BLaER1 (cell line): Measurements from ENCODE around the gene ZAP70.
A peak's percentile ranks its signal among the peaks of the same experiment; 100 is the strongest.

Experiments
- H3K27ac ChIP-seq: shearing (Covaris generic); formaldehyde crosslinking; 2 replicates; pipeline ENCODE4 v1.8.1; 2022
- H3K27me3 ChIP-seq: shearing (Covaris generic); formaldehyde crosslinking; 2 replicates; pipeline ENCODE4 v1.8.1; 2022
- H3K36me3 ChIP-seq: shearing (Covaris generic); formaldehyde crosslinking; 2 replicates; pipeline ENCODE4 v1.8.1; 2022
- H3K4me1 ChIP-seq: shearing (Covaris generic); formaldehyde crosslinking; 2 replicates; pipeline ENCODE4 v1.8.1; 2022
- H3K4me2 ChIP-seq: shearing (Covaris generic); formaldehyde crosslinking; 2 replicates; pipeline ENCODE4 v1.8.1; 2022
- H3K4me3 ChIP-seq: shearing (Covaris generic); formaldehyde crosslinking; 2 replicates; pipeline ENCODE4 v1.8.1; 2022
- H3K9ac ChIP-seq: shearing (Covaris generic); formaldehyde crosslinking; 2 replicates; pipeline ENCODE4 v1.8.1; 2022
- H3K9me3 ChIP-seq: shearing (Covaris generic); formaldehyde crosslinking; 2 replicates; pipeline ENCODE4 v1.8.1; 2022
- H4K20me1 ChIP-seq: shearing (Covaris generic); formaldehyde crosslinking; 2 replicates; pipeline ENCODE4 v1.8.1; 2022
- Cebpa-rat ChIP-seq: shearing (Covaris generic); IDR thresholded peaks from 2 replicates; pipeline ENCODE4 v1.8.1; 2022

ZAP70 gene

GRCh38 chr2:97745474-97746174, 32.2 kb downstream of the ZAP70 start:
- peaks cover 22% of the 10 kb centered on the region for H3K36me3 ChIP-seq
- H3K4me2 ChIP-seq, result peak overlapping the region; percentile 72
- H4K20me1 ChIP-seq, result no peaks in the 10 kb centered on the region
- H3K27ac ChIP-seq, result no peak overlapping the region
- H3K4me3 ChIP-seq, result no peak overlapping the region
- no peak overlapping the region for H3K9ac ChIP-seq
- no peak for TF ChIP-seq Cebpa-rat
- H3K27me3 ChIP-seq, result no peaks in the 10 kb centered on the region
- H3K9me3 ChIP-seq, result no peaks in the 10 kb centered on the region
- peaks cover 78% of the 10 kb centered on the region for H3K4me1 ChIP-seq

- Histone ChIP-seq H3K27ac (no peak overlapping the region; the same call in 1 of the 2 replicates), H3K27me3 (no peaks in the 10 kb centered on the region), H3K36me3 (peaks cover 5% of the 10 kb centered on the region; the same call in 1 of the 2 replicates), H3K4me3 (no peak overlapping the region), H3K9ac (no peak overlapping the region), H3K4me2 (peak overlapping the region; percentile 72), H4K20me1 (no peaks in the 10 kb centered on the region), H3K9me3 (no peaks in the 10 kb centered on the region), H3K4me1 (peaks cover 84% of the 10 kb centered on the region)
- no peak for TF ChIP-seq Cebpa-rat
Observed at GRCh38 chr2:97747285-97747684, 33.9 kb downstream of the ZAP70 start.

- H3K9me3 ChIP-seq, result no peaks in the 10 kb centered on the region
- no peaks in the 10 kb centered on the region for H3K27me3 ChIP-seq
- H3K27ac ChIP-seq, result peak overlapping the region; percentile 75
- 0 out of 2 replicates have a peak, but pooled peaks cover 1% of the 10 kb centered on the region for H3K36me3 ChIP-seq
- peaks cover 84% of the 10 kb centered on the region for H3K4me1 ChIP-seq
- H3K4me2 ChIP-seq, result peak overlapping the region; percentile 72
- H3K9ac ChIP-seq, result peak overlapping the region; percentile 67; the same call in 1 of the 2 replicates
- H3K4me3 ChIP-seq, result peak overlapping the region; percentile 43; the same call in 1 of the 2 replicates
- H4K20me1 ChIP-seq, result no peaks in the 10 kb centered on the region
- TF ChIP-seq Cebpa-rat, result no peak
Observed at GRCh38 chr2:97747716-97748115, 34.3 kb downstream of the ZAP70 start.

GRCh38 chr2:97749581-97749980, 36.2 kb downstream of the ZAP70 start:
- no peak for TF ChIP-seq Cebpa-rat
- peak overlapping the region; percentile 72; the same call in 1 of the 2 replicates for H3K4me2 ChIP-seq
- no peak overlapping the region for H3K4me3 ChIP-seq
- no peak overlapping the region for H3K9ac ChIP-seq
- H4K20me1 ChIP-seq, result no peaks in the 10 kb centered on the region
- no peaks in the 10 kb centered on the region for H3K9me3 ChIP-seq
- peaks cover 96% of the 10 kb centered on the region for H3K4me1 ChIP-seq
- H3K27me3 ChIP-seq, result no peaks in the 10 kb centered on the region
- H3K36me3 ChIP-seq, result no peaks in the 10 kb centered on the region
- peak overlapping the region; percentile 16; the same call in 1 of the 2 replicates for H3K27ac ChIP-seq

- Histone ChIP-seq H3K4me3 (no peak overlapping the region), H3K36me3 (no peaks in the 10 kb centered on the region), H3K27ac (no peak overlapping the region), H3K4me1 (peaks cover 96% of the 10 kb centered on the region), H4K20me1 (no peaks in the 10 kb centered on the region), H3K9ac (no peak overlapping the region), H3K9me3 (no peaks in the 10 kb centered on the region), H3K27me3 (no peaks in the 10 kb centered on the region), H3K4me2 (no peak overlapping the region)
- no peak for TF ChIP-seq Cebpa-rat
Observed at GRCh38 chr2:97750017-97750416, 36.6 kb downstream of the ZAP70 start.

GRCh38 chr2:97751752-97752151, 38.4 kb downstream of the ZAP70 start:
- Histone ChIP-seq H3K36me3 (peaks cover 3% of the 10 kb centered on the region), H3K4me3 (no peak overlapping the region)

GRCh38 chr2:97752342-97753334, 39.3 kb downstream of the ZAP70 start:
- peaks cover 83% of the 10 kb centered on the region for H3K4me1 ChIP-seq
- no peak for TF ChIP-seq Cebpa-rat
- no peaks in the 10 kb centered on the region for H3K9me3 ChIP-seq
- H4K20me1 ChIP-seq, result no peaks in the 10 kb centered on the region
- H3K27ac ChIP-seq, result no peak overlapping the region
- no peaks in the 10 kb centered on the region for H3K27me3 ChIP-seq
- no peak overlapping the region for H3K4me3 ChIP-seq
- H3K9ac ChIP-seq, result no peak overlapping the region
- peaks cover 11% of the 10 kb centered on the region for H3K36me3 ChIP-seq
- peak overlapping the region; percentile 72; the same call in 1 of the 2 replicates for H3K4me2 ChIP-seq

More at GRCh38 chr2:97751752-97752151, 38.4 kb downstream of the ZAP70 start:
- Histone ChIP-seq H3K9me3 (no peaks in the 10 kb centered on the region), H3K9ac (no peak overlapping the region), H3K27me3 (no peaks in the 10 kb centered on the region), H3K4me2 (peak overlapping the region; percentile 72), H3K4me1 (peaks cover 92% of the 10 kb centered on the region), H3K27ac (peak overlapping the region; percentile 20; the same call in 1 of the 2 replicates), H4K20me1 (no peaks in the 10 kb centered on the region)
- TF ChIP-seq Cebpa-rat, result no peak

GRCh38 chr2:97754690-97755346, 41.4 kb downstream of the ZAP70 start:
- Histone ChIP-seq H3K9me3 (no peaks in the 10 kb centered on the region), H3K27me3 (no peaks in the 10 kb centered on the region), H3K27ac (peak overlapping the region; percentile 79), H3K9ac (peak overlapping the region; percentile 61), H3K4me1 (peaks cover 73% of the 10 kb centered on the region), H4K20me1 (no peaks in the 10 kb centered on the region), H3K4me3 (peak overlapping the region; percentile 27), H3K36me3 (peaks cover 31% of the 10 kb centered on the region), H3K4me2 (peak overlapping the region; percentile 90)
- TF ChIP-seq Cebpa-rat, result no peak

GRCh38 chr2:97755491-97755890, 42.1 kb downstream of the ZAP70 start:
- peak overlapping the region; percentile 27; the same call in 1 of the 2 replicates for H3K4me3 ChIP-seq
- H3K27ac ChIP-seq, result peak overlapping the region; percentile 79
- H3K4me2 ChIP-seq, result peak overlapping the region; percentile 90
- peak overlapping the region; percentile 61 for H3K9ac ChIP-seq
- no peak for TF ChIP-seq Cebpa-rat
- H4K20me1 ChIP-seq, result no peaks in the 10 kb centered on the region
- peaks cover 74% of the 10 kb centered on the region for H3K4me1 ChIP-seq
- peaks cover 37% of the 10 kb centered on the region for H3K36me3 ChIP-seq
- H3K27me3 ChIP-seq, result no peaks in the 10 kb centered on the region
- no peaks in the 10 kb centered on the region for H3K9me3 ChIP-seq
